ENCODE measurements around the gene PLPPR2. TPM values are rescaled to one million over a fixed set of nuclear protein-coding genes. Genes with fewer than 3 reads are reported as not detected.
A peak's percentile ranks its signal among the peaks of the same experiment; 100 is the strongest.

The PLPPR2 gene
- total RNA-seq, 1 experiment from 2014 or later = 19.5 TPM

DNA sequence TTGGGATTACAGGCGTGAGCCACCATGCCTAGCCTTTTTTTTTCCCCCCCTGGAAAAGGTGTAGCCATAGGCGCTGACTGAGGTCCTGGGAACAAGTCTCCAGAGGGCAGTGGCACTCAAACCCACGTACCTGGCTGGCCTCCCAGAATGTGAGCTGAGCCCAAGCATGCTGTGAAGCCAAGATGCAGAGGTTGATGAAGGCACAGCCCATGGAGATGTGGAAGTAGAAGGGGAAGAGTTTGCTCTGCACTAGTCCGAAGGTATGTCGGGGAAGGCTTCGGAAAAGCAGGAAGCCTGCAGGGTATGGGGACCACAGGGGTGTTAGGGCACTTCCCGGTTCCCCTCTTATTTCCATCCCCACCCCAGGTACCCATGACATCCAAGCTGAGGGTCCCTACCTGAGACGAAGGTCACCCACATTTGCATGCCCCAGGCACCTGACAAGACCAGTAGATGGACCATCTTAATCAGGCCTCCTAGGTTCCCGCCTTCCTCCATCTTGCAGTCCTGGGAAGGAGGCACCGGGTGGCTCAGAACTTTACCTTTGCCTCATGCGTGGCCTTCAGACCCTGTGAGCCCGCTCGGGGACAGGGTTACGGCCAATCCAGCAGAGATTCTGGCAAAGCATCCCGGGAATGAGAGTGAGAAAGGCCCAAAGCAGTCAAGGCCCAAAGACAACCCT, 10.0 kb upstream of the PLPPR2 start:
- Mint-ChIP-seq H3K27me3 (ENCODE audit: insufficient read depth, unreplicated experiment) (no peaks in the 10 kb centered on the region), H3K4me3 (ENCODE audit: unreplicated experiment) (peak overlapping the region; percentile 96), H3K9me3 (ENCODE audit: unreplicated experiment) (no peaks in the 10 kb centered on the region), H3K4me1 (ENCODE audit: insufficient read depth, unreplicated experiment) (peaks cover 30% of the 10 kb centered on the region), H3K36me3 (ENCODE audit: insufficient read depth, unreplicated experiment) (peaks cover 11% of the 10 kb centered on the region), H3K27ac (ENCODE audit: low read depth, unreplicated experiment) (peak overlapping the region; percentile 98)
- ChIA-PET POLR2A (interaction anchor here (0.6 to 5.1 kb wide), 11 partner anchors 13 to 395 kb away, joined by 3 to 88 read pairs (median 6); partner anchors contain the start of genes ECSIT, LDLR, ODAD3 and PRKCSH), CTCF (interaction anchor here (0.6 to 0.9 kb wide), 2 partner anchors 20 to 252 kb away, joined by 3 to 4 read pairs; no protein-coding TSS in a partner anchor)
- no TSS peak for BruUV-seq (replicated peaks)
- intact Hi-C loops (cut with micrococcal nuclease) = loop anchor here (2.0 kb wide), 1 partner anchor 52 kb away; no protein-coding TSS in a partner anchor
- peak; percentile 81 for DNase-seq (ENCODE audit: unreplicated experiment)
- TF ChIP-seq, protein P1, sequence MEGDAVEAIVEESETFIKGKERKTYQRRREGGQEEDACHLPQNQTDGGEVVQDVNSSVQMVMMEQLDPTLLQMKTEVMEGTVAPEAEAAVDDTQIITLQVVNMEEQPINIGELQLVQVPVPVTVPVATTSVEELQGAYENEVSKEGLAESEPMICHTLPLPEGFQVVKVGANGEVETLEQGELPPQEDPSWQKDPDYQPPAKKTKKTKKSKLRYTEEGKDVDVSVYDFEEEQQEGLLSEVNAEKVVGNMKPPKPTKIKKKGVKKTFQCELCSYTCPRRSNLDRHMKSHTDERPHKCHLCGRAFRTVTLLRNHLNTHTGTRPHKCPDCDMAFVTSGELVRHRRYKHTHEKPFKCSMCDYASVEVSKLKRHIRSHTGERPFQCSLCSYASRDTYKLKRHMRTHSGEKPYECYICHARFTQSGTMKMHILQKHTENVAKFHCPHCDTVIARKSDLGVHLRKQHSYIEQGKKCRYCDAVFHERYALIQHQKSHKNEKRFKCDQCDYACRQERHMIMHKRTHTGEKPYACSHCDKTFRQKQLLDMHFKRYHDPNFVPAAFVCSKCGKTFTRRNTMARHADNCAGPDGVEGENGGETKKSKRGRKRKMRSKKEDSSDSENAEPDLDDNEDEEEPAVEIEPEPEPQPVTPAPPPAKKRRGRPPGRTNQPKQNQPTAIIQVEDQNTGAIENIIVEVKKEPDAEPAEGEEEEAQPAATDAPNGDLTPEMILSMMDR (IDR thresholded peaks at IDR 0.05; ENCODE audit: unreplicated experiment) = no peak

DNA sequence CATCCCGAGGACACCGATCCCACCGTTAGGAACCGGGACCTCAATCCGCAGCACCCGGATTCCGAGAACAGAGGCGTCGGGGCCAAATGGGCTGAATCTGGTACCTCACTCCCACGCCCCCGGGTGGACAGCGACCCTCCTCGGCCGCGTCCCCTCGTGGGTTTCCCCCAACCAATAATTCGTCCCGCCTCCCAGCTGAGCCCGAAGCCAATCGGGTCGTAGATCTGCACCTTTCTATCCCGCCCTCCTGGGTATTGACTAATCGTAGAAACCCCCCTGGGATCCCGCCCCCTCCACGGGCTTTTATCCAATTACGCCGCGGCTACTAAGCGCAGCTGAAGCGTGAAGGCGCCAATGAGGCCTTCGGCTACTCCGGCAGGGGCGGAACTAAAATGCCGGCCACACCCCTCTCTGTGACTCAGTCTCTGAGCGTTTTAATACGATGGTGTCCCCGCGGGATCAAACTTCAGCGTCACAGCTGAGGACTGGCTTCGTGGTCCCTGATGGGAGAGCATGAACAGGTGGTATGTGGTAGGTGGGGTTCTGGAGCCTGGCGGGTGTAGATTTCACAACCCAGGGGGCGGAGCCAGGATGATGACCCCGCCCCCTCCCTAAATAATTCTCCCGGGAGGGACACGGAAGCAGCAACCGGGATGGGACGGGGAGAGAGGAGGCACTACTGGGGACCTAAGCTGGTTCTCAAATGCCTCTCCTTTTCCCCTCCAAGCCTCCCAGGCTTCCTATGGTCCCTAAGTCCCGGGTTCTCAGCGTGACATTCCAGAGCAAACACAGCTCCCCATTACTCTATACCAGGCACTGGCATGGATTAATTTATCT, 8.9 kb upstream of the PLPPR2 start, which contains the start of the genes CCDC159 and TMEM205:
TSS of gene CCDC159 (plus strand) at position 416 of the 837 bp plus-strand sequence. CDS start at position 504, 88 bp downstream.
TSS of gene TMEM205 (minus strand) at position 165 of the 837 bp plus-strand sequence. CDS start 649 bp downstream, outside the sequence.
- ChIA-PET POLR2A (interaction anchor here (0.6 to 5.1 kb wide), 21 partner anchors 7 to 339 kb away, joined by 3 to 88 read pairs (median 5); partner anchors contain the start of genes KANK2, LDLR, ODAD3 and PRKCSH), CTCF (interaction anchor here (0.6 to 1.2 kb wide), 6 partner anchors 24 to 491 kb away, joined by 3 to 6 read pairs (median 4); no protein-coding TSS in a partner anchor)
- Mint-ChIP-seq H3K9me3 (ENCODE audit: unreplicated experiment) (no peaks in the 10 kb centered on the region), H3K4me1 (ENCODE audit: insufficient read depth, unreplicated experiment) (peaks cover 30% of the 10 kb centered on the region), H3K36me3 (ENCODE audit: insufficient read depth, unreplicated experiment) (peaks cover 5% of the 10 kb centered on the region), H3K4me3 (ENCODE audit: unreplicated experiment) (peak within 1 kb of the TSS; percentile 96), H3K27me3 (ENCODE audit: insufficient read depth, unreplicated experiment) (no peaks in the 10 kb centered on the region), H3K27ac (ENCODE audit: low read depth, unreplicated experiment) (peak within 1 kb of the TSS; percentile 98)
- DNase-seq (ENCODE audit: unreplicated experiment) = peak; percentile 100
- BruUV-seq (replicated peaks) = no TSS peak
- TF ChIP-seq, protein P1 (IDR thresholded peaks at IDR 0.05; ENCODE audit: unreplicated experiment) = no peak
- intact Hi-C loops (cut with micrococcal nuclease) = loop anchor here (2.0 kb wide), 1 partner anchor 28 kb away; the partner anchor contains the start of gene SWSAP1

DNA sequence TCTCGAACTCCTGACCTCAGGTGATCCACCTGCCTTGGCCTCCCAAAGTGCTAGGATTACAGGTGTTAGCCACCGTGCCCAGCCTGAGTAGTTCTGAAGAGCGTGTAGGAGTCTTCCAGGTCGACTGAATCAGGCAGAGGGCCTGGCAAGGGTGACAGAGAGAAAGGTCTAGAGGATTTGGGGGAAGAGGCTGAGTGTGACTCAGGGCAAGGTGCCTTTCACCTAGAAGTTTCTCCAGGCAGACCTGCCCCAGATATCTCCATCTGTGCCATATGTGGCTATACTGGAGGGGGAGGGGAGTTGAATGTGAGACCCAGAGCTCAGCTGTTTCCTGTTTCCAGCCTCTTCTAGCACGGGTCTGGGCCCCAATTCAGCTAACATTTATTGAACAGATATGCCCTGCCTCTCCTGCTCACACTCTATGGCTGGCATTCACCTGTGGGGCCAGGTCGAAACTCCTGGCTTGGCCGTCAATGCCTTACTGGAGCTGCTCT, 7.6 kb upstream of the PLPPR2 start:
- ChIA-PET POLR2A (interaction anchor here (1.1 to 5.1 kb wide), 5 partner anchors 8 to 209 kb away, joined by 4 to 88 read pairs (median 11); partner anchors contain the start of genes RAB3D and SWSAP1), CTCF (interaction anchor here (0.6 kb wide), 1 partner anchor 135 kb away, joined by 3 read pairs; no protein-coding TSS in a partner anchor)
- no TSS peak for BruUV-seq (replicated peaks)
- no peak overlapping the region for H3K27ac Mint-ChIP-seq (ENCODE audit: low read depth, unreplicated experiment)
- intact Hi-C loops (cut with micrococcal nuclease) = loop anchor here (2.0 kb wide), 1 partner anchor 27 kb away; the partner anchor contains the start of gene SWSAP1
- H3K4me1 Mint-ChIP-seq (ENCODE audit: insufficient read depth, unreplicated experiment) = peaks cover 30% of the 10 kb centered on the region
- no peaks in the 10 kb centered on the region for H3K36me3 Mint-ChIP-seq (ENCODE audit: insufficient read depth, unreplicated experiment)
- H3K9me3 Mint-ChIP-seq (ENCODE audit: unreplicated experiment) = no peaks in the 10 kb centered on the region
- TF ChIP-seq, protein P1 (IDR thresholded peaks at IDR 0.05; ENCODE audit: unreplicated experiment) = no peak
- H3K4me3 Mint-ChIP-seq (ENCODE audit: unreplicated experiment) = peak overlapping the region; percentile 96
- no peak for DNase-seq (ENCODE audit: unreplicated experiment)
- no peaks in the 10 kb centered on the region for H3K27me3 Mint-ChIP-seq (ENCODE audit: insufficient read depth, unreplicated experiment)

All from MCF 10A (cell line).